ENCODE results near the gene KCNH5. TPM values are rescaled to one million over a fixed set of nuclear protein-coding genes. Genes with fewer than 3 reads are reported as not detected.
A peak's percentile ranks its signal among the peaks of the same experiment; 100 is the strongest.

Gene KCNH5
- total and polyA plus RNA-seq, 2 of the 13 experiments (the other 11 are each of a cell fraction or from before 2014, with no cell fraction given): not detected

- TF ChIP-seq ZNF34 (CRISPR knock-in tag; IDR thresholded peaks at IDR 0.05; ENCODE audit: borderline replicate concordance) (no peak), ZGPAT (CRISPR knock-in tag; IDR thresholded peaks at IDR 0.05) (0 out of 2 replicates have a peak, but pooled peaks have one; percentile 38), RNF2 (conservative IDR thresholded peaks at IDR 0.05; ENCODE audit: low read depth) (no peak), RXRB (CRISPR knock-in tag; IDR thresholded peaks at IDR 0.05; ENCODE audit: borderline replicate concordance) (peak; percentile 35; the same call in 1 of the 2 replicates), AKAP8 (CRISPR knock-in tag; IDR thresholded peaks at IDR 0.05) (no peak), DPF2 (CRISPR knock-in tag; IDR thresholded peaks at IDR 0.05; ENCODE audit: borderline replicate concordance, low read depth) (no peak), HNF4G (IDR thresholded peaks at IDR 0.05; ENCODE audit: borderline replicate concordance, low read depth, low read length) (peak; percentile 56), HNF4G (CRISPR knock-in tag; IDR thresholded peaks at IDR 0.05; ENCODE audit: borderline replicate concordance, low read depth) (no peak; the same call in 1 of the 2 replicates)
Observed at GRCh38 chr14:62696331-62696924, 348.8 kb downstream of the KCNH5 start (continued).

GRCh38 chr14:62694075-62694474, 351.2 kb downstream of the KCNH5 start:
- no TSS peak for BruUV-seq (replicated peaks)
- no peak for DNase-seq (ENCODE audit: low spot score)
- in situ Hi-C loops (cut with HindIII; ENCODE audit: extremely low pct_ligation_motif_present, low pct_unique_long_range_greater_than_20kb): no loop called here
- no peaks in the 10 kb centered on the region for H3K27me3 ChIP-seq (ENCODE audit: control insufficient read depth in 1 of 2, insufficient read depth in 2 of 2, low read length in 2 of 2)
- H3K4me2 ChIP-seq (ENCODE audit: low read depth, low read length): no peak overlapping the region
- no peak overlapping the region for H3K27ac ChIP-seq (ENCODE audit: extremely low read length, insufficient read depth, low read length)
- H3K9me3 ChIP-seq (ENCODE audit: low read length): no peaks in the 10 kb centered on the region
- no peak for FAIRE-seq
- no peak overlapping the region for H3K9ac ChIP-seq (ENCODE audit: insufficient read depth, low read depth, low read length)
- ChIA-PET POLR2A (no interaction called here), CTCF (ENCODE audit: low intra/inter-chr PET ratio, low total read pairs) (no interaction called here)
- TF ChIP-seq ZNF274 (CRISPR knock-in tag; IDR thresholded peaks at IDR 0.05) (no peak), ZBTB2 (CRISPR knock-in tag; IDR thresholded peaks at IDR 0.05; ENCODE audit: low read depth) (no peak), ZBTB33 (CRISPR knock-in tag; IDR thresholded peaks at IDR 0.05) (no peak), ZNF703 (CRISPR knock-in tag; IDR thresholded peaks at IDR 0.05; ENCODE audit: borderline replicate concordance) (no peak), ZFAT (CRISPR knock-in tag; conservative IDR thresholded peaks at IDR 0.05) (no peak), ZNF562 (CRISPR knock-in tag; IDR thresholded peaks at IDR 0.05; ENCODE audit: borderline replicate concordance) (no peak)
- H3K36me3 ChIP-seq (replicated peaks in 1 of 2; ENCODE audit: control insufficient read depth in 1 of 2, insufficient read depth in 2 of 2, low read length in 2 of 2): no peaks in the 10 kb centered on the region
- no peaks in the 10 kb centered on the region for H4K20me1 ChIP-seq (ENCODE audit: insufficient read depth, low read length)
- no peak for ATAC-seq
- intact Hi-C loops (cut with micrococcal nuclease; ENCODE audit: unreplicated experiment): no loop called here
- no peak overlapping the region for H2AFZ ChIP-seq (ENCODE audit: low read length)
- 89% methylated on average over 2 of the region's 2 CpGs for WGBS (ENCODE audit: low lambda C conversion rate)
- H3K4me1 ChIP-seq (ENCODE audit: insufficient read depth, low read length): peaks cover 82% of the 10 kb centered on the region
- no peak overlapping the region for H3K4me3 ChIP-seq (replicated peaks in 1 of 3; ENCODE audit: insufficient read depth in 1 of 3, low read depth in 2 of 3, low read length in 3 of 3)
- H3K79me2 ChIP-seq (ENCODE audit: insufficient read depth, low read length): no peaks in the 10 kb centered on the region
